NCI-H345 treated with DMSO at 0.1 percent for 48 hours (cell line): ENCODE measurements around the gene OIT3.
A peak's percentile ranks its signal among the peaks of the same experiment; 100 is the strongest.

Experiments
- DNase-seq: peaks from one replicate; lab custom pipeline; 2025; ENCODE audit not compliant: unreplicated experiment; lab: John Stamatoyannopoulos, UW

OIT3 gene

DNA sequence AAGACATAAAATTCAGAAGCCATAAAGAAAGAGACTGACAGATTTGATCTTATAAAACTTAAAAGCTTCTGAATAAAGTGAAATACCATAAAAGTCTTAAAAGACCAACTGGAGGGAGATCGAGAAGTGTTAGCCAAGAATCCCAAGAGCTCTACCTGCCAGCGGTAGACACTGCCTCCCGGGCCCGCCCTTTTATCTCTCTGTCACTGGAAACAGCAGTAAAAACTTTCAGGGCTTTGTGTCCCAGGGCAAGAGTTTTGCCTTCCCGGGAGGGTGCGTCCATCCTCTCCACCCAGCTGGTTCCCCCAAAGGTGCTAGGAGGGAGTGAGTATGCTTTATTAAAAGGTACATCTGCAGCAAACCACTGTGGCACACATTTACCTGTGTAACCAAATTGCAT lies 55.2 kb downstream of the OIT3 start:
- DNase-seq, result no peak

DNA sequence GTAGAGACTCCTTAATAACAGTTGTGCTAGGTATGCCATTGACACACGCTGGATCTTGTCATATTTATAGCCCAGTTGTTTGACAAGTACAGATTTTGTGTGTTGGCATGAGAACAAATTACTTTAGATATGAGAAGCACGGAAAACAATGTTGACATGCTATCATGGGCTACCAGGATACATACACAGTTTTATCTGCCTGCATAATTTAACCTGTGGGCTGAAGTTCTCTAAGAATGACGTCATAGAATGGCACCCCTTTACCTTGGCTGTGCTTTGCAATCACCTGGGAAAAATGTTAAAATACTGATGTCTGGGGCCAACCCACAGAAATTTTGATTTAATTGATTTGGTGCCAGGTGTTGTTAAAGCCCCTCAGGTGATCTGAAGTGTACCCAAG lies 58.2 kb downstream of the OIT3 start:
- DNase-seq, result no peak

DNA sequence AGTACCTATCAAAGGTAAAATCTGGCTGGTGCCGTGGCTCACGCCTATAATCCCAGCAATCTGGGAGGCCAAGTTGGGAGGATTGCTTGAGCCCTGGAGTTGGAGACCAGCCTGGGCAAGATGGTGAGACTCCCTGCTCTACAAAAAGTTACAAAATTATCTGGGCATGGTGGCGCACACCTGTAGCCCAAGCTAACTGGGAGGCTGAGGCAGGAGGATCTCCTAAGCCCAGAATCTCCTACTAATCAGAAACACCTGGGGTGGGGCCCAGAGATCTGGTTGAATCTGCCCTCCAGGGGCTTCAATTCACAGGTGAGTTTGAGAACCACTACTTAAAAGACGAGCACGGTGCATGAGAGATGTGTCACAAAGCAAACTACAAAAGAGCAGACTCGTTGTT lies 58.6 kb downstream of the OIT3 start:
- no peak for DNase-seq

DNA sequence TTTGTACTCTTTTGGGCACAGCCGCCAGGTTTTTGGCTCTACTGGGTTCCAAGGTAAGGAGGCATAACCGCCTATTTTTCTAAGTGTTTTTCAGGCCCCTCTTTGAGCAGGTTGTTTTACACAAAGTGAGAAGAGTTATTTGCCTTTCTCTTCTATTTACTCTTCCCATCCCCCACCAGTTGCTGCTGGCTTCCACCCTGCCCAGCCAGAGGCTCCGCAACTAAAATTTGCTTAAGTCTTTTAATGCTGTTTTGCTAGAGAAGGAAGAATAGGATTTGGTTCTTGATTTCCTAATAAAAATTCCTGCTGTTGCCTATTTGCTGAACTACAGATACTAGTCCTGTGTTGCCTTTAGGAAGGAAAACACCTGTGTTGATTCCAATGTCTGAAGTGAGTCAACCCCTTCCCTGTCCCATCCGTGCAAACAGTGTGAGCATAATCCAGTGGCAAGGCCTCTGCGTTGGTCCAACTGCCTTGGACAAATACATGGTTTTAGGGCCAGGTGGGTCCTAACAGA lies 59.2 kb downstream of the OIT3 start:
- DNase-seq, result peak; percentile 36

DNA sequence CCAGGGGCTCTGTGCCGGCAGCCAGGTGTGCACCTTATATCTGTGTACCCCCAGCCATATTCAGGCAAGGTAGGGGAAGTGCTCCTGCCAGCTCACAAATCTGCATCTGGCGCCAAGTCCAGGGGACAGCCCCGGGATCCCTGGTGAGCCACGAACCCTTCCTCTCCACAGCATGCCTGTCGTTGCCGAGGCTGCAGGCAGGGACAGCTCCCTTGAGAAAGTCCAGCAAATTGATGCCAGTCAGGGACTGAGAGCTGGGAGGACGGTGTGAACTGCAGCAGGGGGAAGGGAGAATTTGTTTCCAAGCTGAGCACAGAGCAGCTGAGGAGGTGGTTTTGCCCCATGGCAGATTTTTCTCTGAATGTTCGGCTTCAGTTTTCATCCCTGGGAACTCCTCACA lies 60.1 kb downstream of the OIT3 start:
- DNase-seq, result no peak

DNA sequence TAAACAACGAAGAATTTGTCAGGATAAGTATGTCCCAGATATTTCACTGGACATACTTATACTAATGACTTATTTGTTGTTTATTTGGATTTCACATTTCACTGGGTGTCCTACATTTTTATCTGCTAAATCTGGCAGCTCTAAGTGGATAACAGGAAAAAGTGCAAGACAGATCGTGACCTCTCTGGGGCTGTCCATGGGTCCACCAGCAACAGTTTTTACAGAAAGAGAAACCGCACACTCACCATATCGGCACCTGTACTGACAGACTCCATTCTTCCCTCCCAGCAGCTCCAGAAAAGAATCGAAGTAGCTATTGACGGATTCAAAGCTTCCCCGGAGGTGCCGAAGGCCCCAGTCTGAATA lies 60.7 kb downstream of the OIT3 start:
- DNase-seq, result no peak

DNA sequence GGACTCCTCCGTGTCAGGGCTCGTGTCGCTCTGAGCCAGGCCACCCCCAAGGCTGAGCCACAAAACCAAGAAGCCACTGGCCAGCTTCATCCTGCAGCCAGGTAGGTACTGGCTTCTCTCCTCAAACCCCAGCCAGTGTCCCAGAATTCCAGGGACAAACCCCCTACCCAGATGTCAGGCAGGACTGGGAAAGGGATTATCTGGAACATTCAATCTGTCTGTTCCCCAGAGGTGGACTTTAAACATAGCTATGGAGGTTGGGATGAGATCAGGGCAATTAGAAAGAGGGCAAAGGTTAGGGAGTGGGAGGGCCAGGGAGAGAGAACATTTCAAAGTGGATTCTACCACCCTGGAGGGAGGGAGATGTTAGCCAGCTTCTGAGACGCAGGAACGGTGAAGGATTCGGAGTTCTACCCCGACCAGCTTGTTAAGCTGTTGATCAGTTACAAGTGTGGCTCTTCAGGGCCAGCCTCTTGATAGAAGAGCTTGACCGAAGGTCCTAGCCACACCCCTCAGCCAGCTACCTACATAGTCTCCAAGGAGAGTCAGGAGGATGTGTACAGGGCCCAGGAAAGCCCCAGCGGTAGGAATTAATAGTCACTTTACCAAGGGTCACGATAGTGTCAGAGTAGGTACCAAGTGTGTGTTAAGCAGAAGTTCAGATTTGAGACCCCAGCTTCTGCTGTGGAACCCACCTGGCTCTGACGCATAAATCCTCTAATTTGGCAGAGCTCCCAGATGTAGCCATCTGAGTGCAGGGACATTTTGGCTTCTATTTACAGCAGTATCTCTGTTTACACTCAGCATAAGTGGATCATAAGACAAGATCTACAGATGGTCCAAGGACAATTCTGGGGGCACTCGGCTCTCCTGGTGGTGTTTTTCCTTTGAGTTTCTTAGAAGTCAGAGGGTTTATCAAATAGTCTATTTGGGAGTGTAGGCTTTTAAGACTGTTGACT lies 61.3 kb downstream of the OIT3 start, which contains the start of gene PLA2G12B:
Gene PLA2G12B (minus strand): TSS at position 211 of the 959 bp plus-strand sequence. CDS start 121 bp downstream, at position 90.
- peak; percentile 56 for DNase-seq

DNA sequence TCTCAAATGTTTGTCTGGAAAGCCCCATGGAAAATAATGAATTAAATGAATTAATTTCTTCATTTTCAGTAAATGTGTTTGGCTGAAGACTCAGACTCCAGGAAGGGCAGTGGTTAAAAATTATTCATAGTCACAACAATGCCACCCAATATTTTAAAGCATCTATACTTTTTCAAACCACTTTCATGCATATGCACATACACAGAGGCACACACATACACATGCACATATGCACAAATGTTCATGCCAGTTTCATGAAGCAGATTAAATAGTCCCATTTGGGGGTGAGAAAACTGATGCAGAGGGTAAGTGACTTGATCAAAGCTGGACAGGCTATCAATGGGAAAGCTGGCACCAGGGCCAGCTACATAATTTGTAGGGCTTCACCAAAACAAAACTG lies 62.5 kb downstream of the OIT3 start:
- no peak for DNase-seq

DNA sequence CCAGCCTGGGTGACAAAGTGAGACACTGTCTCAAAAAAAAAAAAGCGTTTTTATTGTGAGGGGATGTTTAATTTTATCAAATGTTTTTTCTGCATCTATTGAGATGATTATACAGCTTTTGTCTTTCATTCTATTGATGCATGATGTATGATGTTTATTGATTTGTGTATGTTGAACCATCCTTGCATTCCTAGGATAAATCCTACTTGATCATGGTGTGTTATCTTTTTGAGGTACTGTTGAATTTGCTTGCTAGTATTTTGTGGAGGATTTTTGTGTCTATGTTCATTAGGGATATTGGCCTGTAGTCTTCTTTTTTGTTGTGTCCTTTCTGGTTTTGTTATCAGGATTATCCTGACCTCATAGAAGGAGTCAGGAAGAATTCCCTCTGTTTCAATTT lies 83.3 kb downstream of the OIT3 start:
- DNase-seq, result no peak

DNA sequence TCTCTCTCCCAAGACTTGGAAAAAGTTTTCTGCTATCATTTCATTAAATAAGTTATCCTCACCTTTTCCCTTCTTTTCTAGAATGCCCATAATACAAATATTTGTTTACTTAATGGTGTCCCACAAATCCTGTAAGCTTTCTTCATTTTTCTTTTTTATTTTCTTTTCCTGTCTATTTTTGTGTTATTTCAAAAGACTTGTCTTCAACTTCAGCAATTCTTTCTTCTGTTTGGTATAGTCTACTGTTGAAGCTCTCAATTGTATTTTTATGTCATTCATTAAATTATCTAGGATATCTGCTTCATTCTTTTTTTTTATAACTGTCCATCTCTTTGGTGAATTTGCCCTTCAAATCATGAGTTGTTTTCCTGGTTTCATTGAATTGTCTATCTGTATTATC lies 86.2 kb downstream of the OIT3 start:
- no peak for DNase-seq

DNA sequence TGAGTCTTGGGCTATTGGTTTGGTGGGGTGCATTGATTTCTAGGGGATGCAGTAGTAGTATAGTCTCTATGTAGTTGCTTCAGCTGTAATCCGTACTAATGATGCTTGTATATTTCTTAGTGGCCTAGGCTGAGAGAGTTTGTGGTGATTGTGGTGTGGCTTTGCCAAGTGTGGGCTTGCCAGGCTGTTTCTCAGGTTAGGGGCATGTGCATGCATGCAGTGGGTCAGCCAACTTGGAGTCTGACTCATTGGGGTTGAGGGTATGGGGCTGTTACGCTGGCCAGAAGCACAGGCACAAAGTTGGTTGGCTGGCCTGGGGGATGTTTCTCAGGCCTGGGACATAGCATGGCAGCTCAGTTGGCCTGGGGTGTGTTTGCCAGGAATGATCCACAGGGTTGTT lies 86.8 kb downstream of the OIT3 start:
- no peak for DNase-seq

DNA sequence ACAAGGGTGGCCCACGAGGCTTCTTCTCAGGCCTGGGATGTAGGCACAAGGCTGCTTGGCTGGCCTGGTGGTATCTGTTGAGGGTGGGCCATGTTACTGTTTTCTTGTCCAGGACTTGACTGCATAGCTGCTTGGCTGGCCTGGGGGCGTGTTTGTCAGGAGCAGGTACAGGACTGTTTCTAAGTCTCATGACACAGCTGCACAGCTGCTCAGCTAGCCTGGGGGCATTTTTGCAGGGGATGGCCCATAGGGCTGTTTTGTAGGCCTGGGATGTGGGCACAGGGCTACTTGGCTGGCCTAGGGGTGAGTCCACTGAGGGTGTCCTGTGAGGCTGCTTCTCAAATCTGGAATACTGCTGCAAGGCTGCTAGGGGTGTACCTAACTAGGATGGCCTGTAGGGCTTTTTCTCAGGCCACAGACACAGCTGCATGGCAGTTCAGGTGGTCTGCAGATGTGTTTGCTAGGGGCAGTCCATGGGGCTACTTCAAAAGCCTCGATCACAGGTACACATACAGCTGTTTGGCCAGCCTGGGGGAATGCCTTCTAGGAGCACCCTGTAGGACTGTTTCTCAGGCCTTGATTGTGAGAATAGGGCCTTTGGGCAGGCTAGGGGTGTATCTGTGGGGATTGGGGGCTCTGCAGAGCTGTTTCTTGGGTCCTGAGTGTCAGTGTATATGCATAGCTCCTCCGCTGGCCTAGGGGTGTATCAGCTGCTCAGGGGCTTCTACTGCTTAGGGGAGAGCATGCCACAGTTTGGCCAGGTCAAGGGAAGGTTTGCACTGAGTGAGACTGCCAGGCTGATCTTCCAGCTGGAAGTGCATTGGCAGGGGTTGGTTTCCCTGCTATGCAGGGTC lies 87.7 kb downstream of the OIT3 start:
- DNase-seq, result no peak

DNA sequence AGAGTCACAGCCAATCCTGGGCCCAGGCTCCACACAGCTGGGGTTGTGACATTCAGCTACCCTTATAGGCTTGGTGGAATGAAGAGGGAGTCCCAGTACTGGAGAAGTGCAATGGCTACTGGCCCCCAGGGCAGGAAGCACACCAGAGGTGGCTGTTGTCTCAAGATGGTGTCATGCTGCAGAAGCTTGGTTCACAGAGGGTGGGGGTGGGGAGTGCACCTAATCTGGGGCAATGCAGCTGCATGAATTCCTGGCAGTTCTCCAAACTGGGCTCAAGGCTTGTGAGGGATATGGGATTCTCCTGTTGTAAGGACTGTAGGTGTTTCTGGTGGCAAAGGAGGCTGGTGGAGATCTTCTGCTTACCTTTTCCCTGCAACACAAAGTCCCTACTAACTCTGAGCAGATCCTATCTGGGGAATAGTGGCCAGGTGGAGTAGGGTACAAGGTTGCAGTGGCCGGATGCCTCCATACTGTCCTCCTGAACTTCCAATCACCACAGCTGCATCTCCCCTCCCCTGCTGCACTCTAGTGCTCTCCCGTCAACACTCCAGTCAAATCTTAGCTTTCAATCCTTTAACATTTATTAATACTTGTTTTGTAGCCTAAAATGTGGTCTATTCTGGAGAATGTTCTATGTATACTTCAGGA lies 88.5 kb downstream of the OIT3 start:
- no peak for DNase-seq
